Liver (tissue), 9 donors: ENCODE measurements around the gene NABP2. TPM values are rescaled to one million over a fixed set of nuclear protein-coding genes. Genes with fewer than 3 reads are reported as not detected.

Experiments used
- DNase-seq: peaks from one replicate; pipeline ENCODE4 v3.0.0-alpha.2; 2017; ENCODE audit warnings: low spot score
- H3K27ac ChIP-seq, 2 donors: one replicate each; pipeline ENCODE4 v1.7.0; 2013; ENCODE audit warnings: inconsistent platforms in 2 of 2, low read length in 2 of 2, control low read depth in 1 of 2, low read depth in 1 of 2, mild to moderate bottlenecking in 1 of 2
- H3K27me3 ChIP-seq, 4 donors: one replicate each; pipeline versions ENCODE4 v1.6.1 to v1.7.0; 2013; ENCODE audit warnings: low read length in 3 of 4, inconsistent platforms in 1 of 4, mild to moderate bottlenecking in 1 of 4, moderate library complexity in 1 of 4; ENCODE audit not compliant: control insufficient read depth in 4 of 4, insufficient read depth in 4 of 4
- H3K36me3 ChIP-seq, 4 donors: one replicate each; pipeline versions ENCODE4 v1.6.1 to v1.7.0; 2013; ENCODE audit warnings: low read length in 3 of 4, mild to moderate bottlenecking in 3 of 4, low read depth in 1 of 4, moderate library complexity in 1 of 4; ENCODE audit not compliant: control insufficient read depth in 4 of 4, insufficient read depth in 3 of 4
- H3K4me1 ChIP-seq, 4 donors: one replicate each; pipeline versions ENCODE4 v1.6.1 to v1.7.0; 2013; ENCODE audit warnings: low read length in 3 of 4, mild to moderate bottlenecking in 3 of 4, moderate library complexity in 1 of 4; ENCODE audit not compliant: control insufficient read depth in 4 of 4, insufficient read depth in 4 of 4
- H3K4me3 ChIP-seq, 3 donors: one replicate each; pipeline versions ENCODE4 v1.6.1 to v1.7.0; 2013; ENCODE audit warnings: low read length in 3 of 3, control low read depth in 1 of 3, low read depth in 1 of 3, mild to moderate bottlenecking in 1 of 3
- H3K9ac ChIP-seq, 2 donors: one replicate each; pipeline ENCODE4 v1.7.0; 2013; ENCODE audit warnings: low read length in 2 of 2, mild to moderate bottlenecking in 2 of 2, moderate library complexity in 2 of 2, control low read depth in 1 of 2, low read depth in 1 of 2
- H3K9me3 ChIP-seq, 4 donors: one replicate each; pipeline versions ENCODE4 v1.6.1 to v1.7.0; 2013; ENCODE audit warnings: low read length in 3 of 4; ENCODE audit not compliant: control insufficient read depth in 4 of 4
- ATF3 ChIP-seq: IDR thresholded peaks from 2 replicates; pipeline ENCODE4 v1.6.1; 2016; ENCODE audit warnings: antibody characterized with exemption
- CTCF ChIP-seq: fragments of 150-350 bp; IDR thresholded peaks from 2 replicates; pipeline ENCODE4 v1.5.1; 2017; ENCODE audit warnings: improper control_type of control experiment, low read depth, low read length; ENCODE audit not compliant: missing input control
- EGR1 ChIP-seq, 2 donors: IDR thresholded peaks; 2 replicates each; pipeline ENCODE4 v1.6.1; 2016 to 2018; ENCODE audit warnings: antibody characterized with exemption in 2 of 2, low read depth in 2 of 2
- FOXA1 ChIP-seq: IDR thresholded peaks from 2 replicates; pipeline ENCODE4 v1.6.1; 2016; ENCODE audit warnings: antibody characterized with exemption
- FOXA2 ChIP-seq: IDR thresholded peaks from 2 replicates; pipeline ENCODE4 v1.6.1; 2016; ENCODE audit warnings: antibody characterized with exemption
- GABPA ChIP-seq, 2 donors: IDR thresholded peaks in 1 of 2; conservative IDR thresholded peaks in 1 of 2; 2 replicates each; pipeline ENCODE4 v1.6.1; 2016; ENCODE audit warnings: antibody characterized with exemption in 2 of 2, mild to moderate bottlenecking in 1 of 2, moderate library complexity in 1 of 2
- HNF4A ChIP-seq, 2 donors: conservative IDR thresholded peaks; 2 replicates each; pipeline ENCODE4 v1.6.1; 2016; ENCODE audit warnings: antibody characterized with exemption in 2 of 2, mild to moderate bottlenecking in 2 of 2
- JUND ChIP-seq, 2 donors: IDR thresholded peaks; 2 replicates each; pipeline ENCODE4 v1.6.1; 2016; ENCODE audit warnings: antibody characterized with exemption in 2 of 2
- NR2F2 ChIP-seq: IDR thresholded peaks from 2 replicates; pipeline ENCODE4 v1.6.1; 2016; ENCODE audit warnings: antibody characterized with exemption
- RAD21 ChIP-seq, 2 donors: IDR thresholded peaks; 2 replicates each; pipeline ENCODE4 v1.6.1; 2016; ENCODE audit warnings: antibody characterized with exemption in 2 of 2, mild to moderate bottlenecking in 2 of 2
- REST ChIP-seq: IDR thresholded peaks from 2 replicates; pipeline ENCODE4 v1.6.1; 2016; ENCODE audit warnings: antibody characterized with exemption, mild to moderate bottlenecking
- SP1 ChIP-seq: IDR thresholded peaks from 2 replicates; pipeline ENCODE4 v1.6.1; 2018; ENCODE audit warnings: antibody characterized with exemption, mild to moderate bottlenecking
- TAF1 ChIP-seq: conservative IDR thresholded peaks from 2 replicates; pipeline ENCODE4 v1.6.1; 2016; ENCODE audit warnings: antibody characterized with exemption, mild to moderate bottlenecking
- YY1 ChIP-seq: IDR thresholded peaks from 2 replicates; pipeline ENCODE4 v1.6.1; 2016; ENCODE audit warnings: antibody characterized with exemption, mild to moderate bottlenecking
- ZBTB33 ChIP-seq: IDR thresholded peaks from 2 replicates; pipeline ENCODE4 v1.6.1; 2016; ENCODE audit warnings: antibody characterized with exemption
- WGBS: extraction: QIAGEN DNeasy Blood & Tissue Kit; methylation state at CpG from one replicate; pipeline ENCODE4 v1.1.7; 2013; 5-methylcytosine and 5-hydroxymethylcytosine counted together
- polyA plus RNA-seq, 2 donors: library from polyadenylated mRNA; stranded (reverse) in 1 of 2; unstranded in 1 of 2; fragments of 200-250 nt in 1 of 2; fragments of >200 nt in 1 of 2; fragmentation: Nextera tagmentation in 1 of 2; extraction: Ambion mirVana in 1 of 2; gene quantifications; one replicate each; pipeline versions ENCODE4 v1.2.1 to v1.2.3, GENCODE V29; 2013 to 2015
- total RNA-seq, 2 donors: library from RNA; depleted of rRNA; stranded (reverse); fragments of >200 nt; gene quantifications; one replicate each; pipeline ENCODE4 v1.2.3, GENCODE V29; 2014
- donor health status: healthy.
- donor health status: healthy.
- donor health status: healthy.
- donor health status: healthy.
- donor health status: healthy.

The NABP2 gene
- total and polyA plus RNA-seq, 4 donors, result 10.8 to 14.5 (median 12.6) TPM

- peak; percentile 51 for TF ChIP-seq ATF3
- no peak for TF ChIP-seq ZBTB33
- H3K4me1 ChIP-seq, result peaks cover 4 to 47% (median 35%) of the 10 kb centered on the region in 4 donors
Measured at GRCh38 chr12:56220611-56221231, 3.4 kb upstream of the NABP2 start.

GRCh38 chr12:56221232-56221756, 2.8 kb upstream of the NABP2 start:
- peak overlapping the region; percentile 85 to 98 for H3K27ac ChIP-seq
- peaks cover 0 to 3% (median under 1%) of the 10 kb centered on the region in 4 donors for H3K36me3 ChIP-seq
- H3K9me3 ChIP-seq, result no peaks in the 10 kb centered on the region
- H3K27me3 ChIP-seq, result no peaks in the 10 kb centered on the region
- 1% methylated on average over 21 of the region's 21 CpGs for WGBS
- H3K4me1 ChIP-seq, result peaks cover 4 to 46% (median 33%) of the 10 kb centered on the region in 4 donors
- TF ChIP-seq CTCF (no peak), HNF4A (conservative IDR thresholded peaks at IDR 0.05) (no peak), RAD21 (IDR thresholded peaks at IDR 0.05) (no peak)
- peak overlapping the region; percentile 77 to 98 (median 81) for H3K4me3 ChIP-seq
- H3K9ac ChIP-seq, result peak overlapping the region; percentile 71 to 97
- no peak for DNase-seq

More at GRCh38 chr12:56220611-56221231, 3.4 kb upstream of the NABP2 start:
- 22% methylated on average over 10 of the region's 10 CpGs for WGBS
- H3K9me3 ChIP-seq, result no peaks in the 10 kb centered on the region
- peak overlapping the region; percentile 85 to 98 for H3K27ac ChIP-seq
- no peak for DNase-seq
- H3K36me3 ChIP-seq, result peaks cover 0 to 3% (median under 1%) of the 10 kb centered on the region in 4 donors
- peak overlapping the region; percentile 77 to 98 (median 81) for H3K4me3 ChIP-seq
- peak overlapping the region; percentile 28 to 71 for H3K9ac ChIP-seq
- no peaks in the 10 kb centered on the region for H3K27me3 ChIP-seq

GRCh38 chr12:56221757-56222530, 2.2 kb upstream of the NABP2 start, which contains the start of gene RNF41:
Gene RNF41, minus strand, starts transcription at chr12:56221922. Its CDS starts 7,875 bp downstream, at chr12:56214047.
- DNase-seq, result peak; percentile 97
- H3K27me3 ChIP-seq, result no peaks in the 10 kb centered on the region
- 2% methylated on average over 42 of the region's 42 CpGs for WGBS
- H3K36me3 ChIP-seq, result no peaks in the 10 kb centered on the region
- H3K27ac ChIP-seq, result peak within 1 kb of the TSS; percentile 85 to 98
- H3K4me1 ChIP-seq, result peaks cover 4 to 42% (median 31%) of the 10 kb centered on the region in 4 donors
- peak within 1 kb of the TSS; percentile 77 to 98 (median 81) for H3K4me3 ChIP-seq
- peak within 1 kb of the TSS; percentile 71 to 97 for H3K9ac ChIP-seq
- H3K9me3 ChIP-seq, result no peaks in the 10 kb centered on the region
- TF ChIP-seq YY1 (peak; percentile 87), ZBTB33 (no peak), JUND (IDR thresholded peaks at IDR 0.05) (peak in 1 of 2 donors; percentile 30), GABPA (IDR thresholded peaks at IDR 0.05 in 1 of 2, conservative IDR thresholded peaks at IDR 0.05 in 1 of 2) (peak; percentile 57 to 92), NR2F2 (no peak), EGR1 (IDR thresholded peaks at IDR 0.05; ENCODE audit: low read depth in 2 of 2) (no peak), TAF1 (peak; percentile 84), HNF4A (conservative IDR thresholded peaks at IDR 0.05) (peak; percentile 16 to 38), SP1 (peak; percentile 72), REST (peak; percentile 90), FOXA2 (no peak), FOXA1 (no peak)
